SIG-M5 (cell line): ENCODE measurements around the gene ZNF555.
A peak's percentile ranks its signal among the peaks of the same experiment; 100 is the strongest.
"Not testable (repeated sequence)": the region's sequence is repeated elsewhere in the genome, so short reads cannot be mapped to it uniquely, and the experiment has no call there.

Experiments
- DNase-seq: peaks from one replicate; lab custom pipeline; 2025; lab: John Stamatoyannopoulos, UW

Gene ZNF555

DNA sequence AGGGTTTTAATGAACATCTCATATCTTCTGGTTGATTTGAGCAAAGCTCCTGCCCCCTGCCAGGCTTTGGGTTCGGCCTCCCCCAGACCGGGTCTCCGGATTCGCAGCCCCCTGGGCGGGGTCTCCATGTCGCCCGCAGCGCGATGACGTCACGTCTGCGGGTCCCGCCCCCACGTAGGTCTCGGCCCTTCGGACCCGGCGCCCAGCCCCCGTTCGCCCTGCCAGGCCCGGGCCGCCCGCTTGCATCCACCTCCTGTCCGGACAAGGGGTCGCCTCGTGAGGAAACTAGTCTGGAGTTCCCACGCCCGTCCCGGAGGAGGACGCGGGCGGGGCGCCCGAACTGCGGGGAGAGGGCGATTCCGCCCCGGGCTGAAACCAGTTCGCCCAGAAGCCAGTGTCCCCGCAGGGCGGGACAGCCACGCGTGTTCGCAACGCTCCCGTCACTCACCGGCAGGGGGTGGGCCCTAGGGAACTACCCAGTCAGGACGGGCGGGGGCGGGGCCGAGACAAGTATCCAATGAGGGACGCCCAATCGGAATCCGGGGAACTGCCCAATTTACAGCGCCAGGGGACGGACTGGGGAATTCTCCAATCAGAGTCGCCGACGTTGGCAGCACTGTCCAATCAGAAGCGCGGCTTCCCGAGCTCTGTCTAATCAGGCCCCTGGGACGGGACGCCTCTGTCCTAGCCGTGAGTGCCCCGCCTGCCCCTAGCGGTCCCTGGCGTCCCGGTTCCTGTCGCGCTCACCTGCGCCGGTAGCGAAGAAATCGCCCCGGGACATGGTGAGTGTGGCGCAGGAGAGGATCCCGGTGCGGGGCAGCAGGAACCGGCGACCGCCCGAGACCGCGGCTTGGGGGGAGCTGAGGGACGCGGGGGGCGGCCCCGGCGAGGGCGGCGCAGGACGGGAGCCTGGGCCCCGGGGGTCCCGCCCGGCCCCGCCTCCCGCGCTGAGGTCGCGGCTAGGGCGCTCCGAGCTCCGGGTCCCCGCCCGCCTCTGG, at the start of gene ZNF555:
Gene ZNF555, plus strand, starts transcription at position 682 of the 998 bp plus-strand sequence. Its CDS starts 98 bp downstream, at position 780.
- DNase-seq, result peak; percentile 44

DNA sequence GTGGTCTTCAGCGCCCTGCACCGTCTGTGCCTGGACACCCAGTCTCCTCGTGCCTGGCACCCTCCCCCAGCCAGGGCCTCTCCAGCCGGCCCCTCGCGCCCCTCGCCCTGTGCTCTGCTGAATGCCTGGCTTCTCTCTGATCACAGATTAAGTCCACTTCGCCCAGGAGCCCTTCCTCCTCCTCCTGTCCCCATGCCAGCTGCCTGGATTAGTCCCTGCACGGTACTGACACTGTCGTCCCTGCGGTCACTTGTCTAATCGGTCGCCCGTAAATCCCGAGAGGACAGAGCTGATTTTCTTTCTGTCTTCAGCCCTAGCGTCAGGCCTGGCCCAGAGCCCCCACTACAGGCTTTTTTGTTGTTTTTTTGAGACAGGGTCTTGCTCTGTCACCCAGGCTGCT, 49.4 kb upstream of the ZNF555 start:
- DNase-seq, result no peak

DNA sequence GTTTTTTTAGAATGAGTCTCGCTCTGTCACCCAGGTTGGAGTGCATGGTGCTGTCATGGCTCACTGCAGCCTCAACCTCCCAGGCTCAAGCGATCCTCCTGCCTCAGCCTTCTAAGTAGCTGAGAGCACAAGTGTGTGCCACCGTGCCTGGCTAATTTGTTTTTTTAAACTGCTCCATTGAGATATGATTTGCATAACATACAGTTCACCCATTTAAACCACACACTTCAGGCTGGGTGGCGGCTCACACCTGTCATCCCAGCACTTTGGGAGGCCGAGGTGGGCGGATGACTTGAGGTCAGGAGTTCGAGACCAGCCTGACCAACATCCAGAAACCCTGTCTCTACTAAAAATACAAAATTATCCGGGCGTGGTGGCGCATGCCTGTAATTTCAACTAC, 48.6 kb upstream of the ZNF555 start:
- DNase-seq, result not testable (repeated sequence)

DNA sequence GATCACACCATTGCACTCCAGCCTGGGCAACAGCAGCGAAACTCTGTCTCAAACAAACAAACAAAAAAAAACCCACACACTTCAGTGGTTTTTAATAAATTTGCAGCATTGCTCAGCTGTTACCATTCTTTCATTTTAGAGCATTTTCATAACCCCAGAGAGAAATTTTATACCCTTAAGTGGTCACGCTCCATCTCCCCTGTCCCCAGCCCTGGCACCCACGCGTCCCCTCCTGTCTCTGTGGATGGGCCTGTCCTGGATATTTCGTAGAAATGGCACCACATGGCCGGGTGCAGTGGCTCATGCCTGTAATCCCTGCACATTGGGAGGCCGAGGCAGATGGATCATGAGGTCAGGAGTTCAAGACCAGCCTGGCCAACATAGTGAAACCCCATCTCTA, 48.1 kb upstream of the ZNF555 start:
- no peak for DNase-seq

DNA sequence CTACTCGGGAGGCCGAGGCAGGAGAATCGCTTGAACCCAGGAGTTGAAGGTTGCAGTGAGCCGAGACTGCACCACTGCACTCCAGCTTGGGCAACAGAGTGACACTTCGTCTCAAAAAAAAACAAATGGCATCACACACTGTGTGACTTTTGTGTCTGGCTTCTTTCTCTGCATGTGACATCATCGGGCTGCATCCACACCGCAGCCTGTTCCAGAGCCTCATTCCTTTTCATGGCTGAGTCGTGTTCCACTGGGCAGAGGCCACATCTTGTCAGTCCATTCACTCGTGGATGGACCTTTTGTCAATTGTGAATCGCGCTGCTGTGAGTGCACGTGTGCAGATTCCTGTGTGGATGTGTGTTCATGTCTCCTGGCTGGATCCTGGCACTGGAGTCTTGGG, 47.7 kb upstream of the ZNF555 start:
- no peak for DNase-seq

DNA sequence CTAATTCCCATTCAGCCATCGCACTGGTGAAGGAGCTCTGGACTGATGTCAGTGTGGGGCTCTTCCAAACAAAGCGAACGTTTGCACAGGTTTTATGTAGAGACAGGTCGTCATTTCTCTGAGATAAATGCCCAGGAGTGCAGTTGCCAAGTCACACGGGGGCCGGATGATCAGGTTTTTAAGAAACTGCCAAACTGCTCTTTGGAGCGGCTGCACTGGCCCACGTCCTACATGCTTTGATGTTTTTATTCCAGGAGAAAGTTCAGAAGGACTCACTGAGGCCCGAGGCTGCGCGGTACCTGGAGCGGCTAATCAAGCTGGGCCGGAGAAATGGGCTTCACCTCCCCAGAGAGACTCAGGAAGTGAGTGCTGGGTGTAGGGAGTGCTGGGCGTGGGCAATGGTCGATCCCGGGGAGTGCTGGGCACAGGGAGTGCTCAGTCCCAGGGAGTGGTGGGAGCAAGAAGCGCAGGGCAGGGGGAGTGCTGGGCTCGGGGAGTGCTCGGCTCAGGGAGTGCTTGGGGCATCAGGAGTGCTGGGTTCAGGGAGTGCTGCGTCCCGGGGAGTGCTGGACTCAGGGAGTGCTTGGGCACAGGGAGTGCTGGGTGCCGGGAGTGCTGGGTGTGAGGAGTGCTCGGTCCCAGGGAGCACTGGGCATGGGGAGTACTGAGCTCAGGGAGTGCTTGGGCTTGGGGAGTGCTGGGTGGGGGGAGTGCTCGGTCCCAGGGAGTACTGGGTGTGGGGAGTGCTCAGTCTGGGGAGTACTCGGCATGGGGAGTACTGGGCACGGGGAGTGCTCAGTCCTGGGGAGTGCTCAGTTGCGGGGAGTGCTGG, 45.2 kb upstream of the ZNF555 start:
- DNase-seq, result no peak

DNA sequence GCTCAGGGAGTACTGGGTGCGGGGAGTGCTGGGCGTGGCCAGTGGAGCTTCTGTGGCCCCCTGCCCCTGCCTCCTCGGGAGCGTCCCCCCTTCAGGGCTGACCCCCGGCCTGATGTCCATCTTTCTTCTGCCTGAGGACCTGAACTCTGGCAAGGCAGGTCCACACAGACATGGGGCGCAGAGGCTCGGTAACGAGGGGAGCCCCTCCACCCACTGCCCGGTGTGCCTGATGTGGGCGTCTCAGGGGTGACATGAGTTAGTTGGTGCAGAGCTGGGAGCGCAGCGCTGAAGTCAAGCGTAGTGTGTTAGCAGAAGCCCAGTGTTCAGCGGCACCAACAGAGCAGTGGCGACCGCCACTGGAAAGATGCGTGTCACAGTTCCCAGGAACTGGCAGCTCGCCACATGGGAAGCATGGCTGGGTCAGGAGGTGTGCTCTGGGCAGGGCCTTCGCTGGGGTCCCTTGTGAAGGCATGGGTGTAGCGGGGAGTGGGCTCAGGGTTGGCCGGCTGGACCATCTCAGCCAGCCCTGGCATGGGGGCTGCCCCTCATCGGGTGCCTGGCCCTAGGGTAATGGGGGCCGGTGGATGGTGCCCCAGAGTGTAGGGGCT, 44.5 kb upstream of the ZNF555 start:
- DNase-seq, result no peak

DNA sequence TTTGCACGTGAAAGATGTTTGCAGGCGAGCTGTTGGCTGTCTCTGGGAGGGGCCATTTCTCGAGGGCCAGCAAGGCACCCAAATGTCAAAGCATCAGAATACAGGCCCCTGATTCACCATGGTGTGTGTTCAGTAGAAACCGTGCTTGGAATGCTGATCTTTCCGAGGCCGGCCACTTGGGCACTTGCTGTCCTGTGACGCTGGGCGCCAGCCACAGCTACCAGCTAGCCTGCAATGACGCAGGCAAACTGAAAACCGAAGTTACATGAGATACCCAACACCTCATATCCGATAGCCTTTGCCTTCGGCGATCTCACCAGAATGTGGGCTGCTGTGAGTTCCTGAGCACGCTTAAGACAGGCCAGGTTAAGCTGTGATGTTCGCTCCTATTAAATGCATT, 44.0 kb upstream of the ZNF555 start:
- DNase-seq, result no peak

DNA sequence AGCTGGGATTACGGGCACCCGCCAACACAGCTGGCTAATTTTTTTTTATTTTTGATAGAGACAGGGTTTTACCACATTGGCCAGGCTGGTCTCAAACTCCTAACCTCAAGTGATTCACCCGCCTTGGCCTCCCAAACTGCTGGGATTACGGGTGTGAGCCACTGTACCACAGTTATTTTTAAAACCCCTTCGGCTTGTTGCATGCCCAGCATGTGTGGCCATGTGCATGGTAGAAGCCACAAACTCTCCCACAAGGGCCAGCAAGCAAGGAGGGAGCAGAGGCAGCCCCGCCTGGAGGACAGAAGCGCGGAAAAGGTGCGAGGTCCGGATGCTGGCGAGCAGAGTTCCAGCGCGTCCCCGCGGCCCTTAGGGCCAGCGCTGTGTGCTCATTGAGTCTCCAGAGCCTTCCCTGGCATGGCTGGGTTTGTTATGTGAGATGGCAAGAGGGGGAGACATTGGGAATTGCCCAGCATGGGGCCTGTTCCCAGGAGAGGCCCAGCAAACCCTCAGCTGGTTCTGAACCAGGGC, 43.1 kb upstream of the ZNF555 start:
- DNase-seq, result no peak

DNA sequence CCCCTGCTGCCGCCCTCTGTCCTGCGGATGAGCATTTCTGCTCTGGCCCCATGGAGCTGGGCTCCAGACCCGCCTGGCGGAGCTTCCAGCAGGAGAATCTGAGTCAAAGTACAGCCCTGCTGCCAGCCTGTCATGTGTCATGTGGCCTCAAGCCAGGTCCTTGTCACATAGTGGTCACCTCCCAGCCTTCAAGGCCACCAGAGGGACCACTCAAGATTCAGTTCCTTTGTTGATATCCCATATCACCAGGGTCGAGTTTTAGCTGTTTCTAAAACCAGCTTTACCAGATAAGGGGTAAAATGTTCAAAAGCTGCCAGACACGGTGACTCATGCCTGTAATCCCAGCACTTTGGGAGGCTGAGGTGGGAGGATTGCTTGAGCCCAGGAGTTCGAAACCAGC, 42.5 kb upstream of the ZNF555 start:
- no peak for DNase-seq

DNA sequence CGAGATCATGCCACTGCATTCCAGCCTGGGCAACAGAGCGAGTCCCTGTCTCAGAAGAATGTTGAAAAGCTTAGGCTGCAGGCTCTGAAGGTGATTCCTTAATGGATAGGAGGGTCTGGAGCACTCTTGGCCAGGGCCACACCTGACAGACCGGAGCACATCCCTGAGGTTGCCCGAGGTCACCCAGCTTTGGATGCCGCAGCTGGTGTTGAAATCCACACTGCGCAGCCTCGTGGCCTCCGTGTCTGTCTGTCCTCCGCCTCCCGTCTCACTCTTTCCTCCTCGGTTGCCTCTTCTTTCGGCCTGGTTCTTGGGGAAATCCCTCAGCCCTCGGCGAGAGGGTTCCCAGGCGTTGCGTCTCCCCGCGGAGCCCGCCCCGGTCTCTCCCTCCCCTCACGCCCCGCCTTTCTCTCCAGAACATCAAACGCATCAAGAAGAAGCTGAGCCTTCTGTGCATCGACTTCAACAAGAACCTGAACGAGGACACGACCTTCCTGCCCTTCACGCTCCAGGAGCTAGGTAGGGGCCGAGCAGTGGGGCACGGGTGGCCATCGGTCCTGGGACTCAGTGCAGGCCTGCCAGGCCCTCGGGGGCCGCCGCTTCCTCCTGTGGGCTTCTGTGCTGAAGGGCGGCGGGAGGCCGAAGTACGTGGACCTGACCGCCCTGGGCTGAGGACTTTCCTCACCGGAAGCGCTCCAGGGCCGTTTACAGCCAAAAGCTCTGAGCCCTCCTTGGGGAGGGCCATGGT, 41.8 kb upstream of the ZNF555 start:
- no peak for DNase-seq

DNA sequence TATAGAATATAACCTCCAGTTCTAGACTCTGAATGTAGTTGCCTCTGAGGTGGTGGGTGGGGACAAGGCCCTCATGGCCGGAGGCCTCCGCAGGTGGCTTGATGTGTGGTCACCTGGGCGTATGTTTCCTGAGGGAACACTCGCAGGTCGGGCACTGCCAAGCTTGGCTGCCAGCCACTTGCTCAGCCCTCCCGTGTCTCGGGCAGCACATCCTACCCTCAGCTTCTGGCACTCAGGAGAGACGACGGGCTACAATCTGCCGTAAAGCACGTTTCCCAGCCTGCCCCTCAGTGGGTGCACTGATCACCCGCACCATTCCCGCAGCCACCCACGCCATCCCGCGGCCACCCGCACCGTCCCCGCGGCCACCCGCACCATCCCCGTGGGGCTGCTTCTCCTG, 40.8 kb upstream of the ZNF555 start:
- no peak for DNase-seq

DNA sequence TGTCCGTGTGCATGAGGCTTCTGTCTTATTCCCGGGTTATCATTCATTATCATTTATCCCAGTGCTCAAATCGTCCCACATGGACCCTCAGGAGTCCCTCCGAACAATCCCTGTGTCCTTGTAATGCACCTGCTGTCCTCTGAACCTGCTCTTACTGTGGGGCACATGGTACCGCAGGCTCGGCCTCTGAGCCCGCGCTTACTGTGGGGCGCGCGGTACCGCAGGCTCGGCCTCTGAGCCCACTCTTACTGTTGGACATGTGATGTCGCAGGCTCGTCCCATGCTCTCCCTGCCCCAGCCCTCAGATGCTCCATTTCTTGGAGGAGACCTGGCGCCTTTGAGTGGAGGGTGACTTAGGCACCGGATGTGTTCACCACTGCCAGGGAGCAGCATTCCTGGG, 38.4 kb upstream of the ZNF555 start:
- no peak for DNase-seq

DNA sequence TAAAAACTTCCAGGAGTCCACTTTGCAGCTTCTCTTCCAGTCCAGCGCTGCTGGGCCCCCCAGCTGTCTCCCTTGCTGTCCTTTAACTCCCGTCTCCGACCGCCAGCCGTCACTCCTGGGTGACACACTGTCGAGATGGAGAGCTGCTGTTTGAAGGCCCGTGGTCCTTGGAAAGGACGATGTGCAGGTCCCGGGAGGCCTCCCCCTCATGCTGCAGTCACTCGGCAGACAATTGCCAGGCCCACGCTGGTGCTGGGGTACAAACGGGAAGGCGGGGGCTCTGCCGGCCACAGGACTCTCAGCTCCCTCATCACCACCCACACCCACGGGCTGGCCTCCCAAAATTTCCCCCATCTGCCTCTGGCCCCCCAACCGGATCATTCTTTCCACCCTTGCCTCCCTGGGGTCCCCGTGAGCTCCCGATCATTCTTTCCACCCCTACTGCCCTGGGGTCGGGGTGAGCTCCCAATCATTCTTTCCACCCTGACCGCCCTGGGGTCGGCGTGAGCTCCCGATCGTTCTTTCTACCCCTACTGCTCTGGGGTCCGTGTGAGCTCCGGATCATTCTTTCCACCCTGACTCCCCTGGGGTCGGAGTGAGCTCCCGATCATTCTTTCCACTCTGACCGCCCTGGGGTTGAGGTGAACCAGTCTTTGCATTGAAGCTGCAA, 37.7 kb upstream of the ZNF555 start:
- DNase-seq, result no peak

DNA sequence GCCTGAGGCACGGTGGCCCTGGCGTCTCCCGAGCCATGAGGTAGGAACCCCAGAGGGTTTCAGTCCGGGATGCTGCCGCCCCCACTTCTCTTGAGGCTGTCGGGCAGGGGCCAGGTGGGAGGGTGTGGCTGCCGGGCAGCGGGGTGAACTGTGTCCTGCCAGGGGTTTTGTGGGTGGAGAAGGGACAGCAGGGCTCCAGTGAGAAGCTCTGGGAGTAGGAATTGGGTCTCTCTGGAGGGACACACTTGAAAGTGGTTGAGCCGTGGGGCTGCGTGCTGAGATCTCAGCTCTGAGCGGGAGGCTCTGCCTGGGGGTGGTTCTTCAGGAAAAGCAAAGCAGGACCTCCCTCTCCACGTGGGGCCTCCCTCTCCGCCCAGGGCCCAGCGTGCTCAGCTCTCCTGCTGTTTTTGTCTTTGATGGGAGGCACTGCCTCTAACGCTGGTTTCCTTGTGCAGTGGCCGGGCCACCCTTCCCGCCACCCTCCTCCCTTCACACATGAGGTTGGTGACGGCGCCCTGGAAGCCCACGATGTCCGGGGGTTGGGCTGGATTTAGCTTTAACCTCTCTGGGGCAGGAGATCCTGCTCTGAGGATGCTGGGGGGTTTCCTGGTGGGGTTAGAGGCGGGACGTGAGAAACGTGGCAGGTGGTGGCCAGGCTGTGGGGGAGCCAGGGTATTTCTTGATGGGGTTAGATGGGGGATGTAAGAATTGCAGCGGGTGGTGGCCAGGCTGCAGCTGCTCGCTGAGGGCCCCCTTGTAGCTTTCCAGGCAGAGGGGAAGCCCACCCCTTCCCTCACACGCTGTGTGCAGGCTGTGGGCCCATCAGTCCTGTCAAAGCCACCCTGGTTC, 36.9 kb upstream of the ZNF555 start:
- no peak for DNase-seq

DNA sequence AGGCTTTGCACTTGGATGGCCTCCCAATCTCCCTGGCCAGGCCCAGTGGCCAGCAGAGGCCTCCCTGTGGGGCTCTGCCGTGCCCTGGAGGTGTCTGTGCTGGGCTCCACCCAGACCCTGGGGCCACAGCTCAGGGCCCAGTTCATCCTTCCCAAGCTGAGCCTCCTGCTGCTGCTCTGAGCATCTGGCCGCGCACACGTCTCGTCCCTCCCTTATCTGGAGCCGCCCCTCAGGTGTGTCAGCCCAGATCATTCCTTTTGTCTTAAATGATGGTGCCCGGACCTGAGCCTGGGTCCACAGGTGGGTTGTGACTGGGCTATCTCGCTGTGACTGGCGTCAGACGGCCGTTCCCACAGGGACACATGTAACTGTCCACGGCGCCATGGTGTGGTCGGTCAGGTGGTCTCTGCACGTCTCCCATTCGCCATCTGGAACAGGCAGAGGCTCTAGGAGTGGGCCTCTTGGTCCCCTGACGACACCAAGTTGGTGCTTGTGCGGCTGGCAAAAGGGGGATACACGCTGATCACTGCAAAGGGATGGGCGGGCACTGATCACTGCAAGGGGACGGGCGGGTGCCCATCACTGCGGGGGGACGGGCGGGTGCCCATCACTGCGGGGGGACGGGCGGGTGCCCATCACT, 35.9 kb upstream of the ZNF555 start:
- DNase-seq, result no peak

DNA sequence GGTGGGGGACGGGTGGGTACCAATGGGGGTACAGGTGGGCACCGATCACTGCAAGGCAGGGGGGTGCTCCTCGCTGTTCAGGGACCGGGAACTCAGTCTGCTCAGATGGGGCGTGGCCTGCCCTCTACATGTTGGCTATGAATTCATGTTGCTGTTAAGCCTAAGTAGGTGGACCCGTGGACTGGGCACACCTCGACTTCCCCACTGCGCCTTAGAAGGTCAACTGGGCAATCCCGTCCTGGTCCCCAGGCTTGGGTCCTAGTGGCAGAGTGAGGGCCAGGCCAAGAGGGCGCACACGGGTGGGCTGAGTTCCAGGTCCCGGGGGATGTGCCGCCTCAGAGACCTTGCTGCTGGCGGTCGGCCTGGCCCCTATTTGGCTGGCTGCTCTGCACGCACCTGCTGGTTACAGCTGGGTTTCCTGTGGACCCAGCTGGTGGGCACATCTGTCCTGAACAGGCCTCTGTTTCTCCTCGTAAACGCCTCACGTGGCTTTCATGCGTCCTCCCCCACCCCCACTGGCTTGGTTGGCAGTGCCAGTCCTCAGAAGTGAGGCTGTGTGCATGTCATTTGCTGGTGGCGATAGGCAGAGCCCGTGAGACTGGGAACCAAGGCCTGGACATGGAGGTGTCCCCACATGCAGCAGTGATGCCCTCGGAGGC, 35.2 kb upstream of the ZNF555 start:
- DNase-seq, result no peak

DNA sequence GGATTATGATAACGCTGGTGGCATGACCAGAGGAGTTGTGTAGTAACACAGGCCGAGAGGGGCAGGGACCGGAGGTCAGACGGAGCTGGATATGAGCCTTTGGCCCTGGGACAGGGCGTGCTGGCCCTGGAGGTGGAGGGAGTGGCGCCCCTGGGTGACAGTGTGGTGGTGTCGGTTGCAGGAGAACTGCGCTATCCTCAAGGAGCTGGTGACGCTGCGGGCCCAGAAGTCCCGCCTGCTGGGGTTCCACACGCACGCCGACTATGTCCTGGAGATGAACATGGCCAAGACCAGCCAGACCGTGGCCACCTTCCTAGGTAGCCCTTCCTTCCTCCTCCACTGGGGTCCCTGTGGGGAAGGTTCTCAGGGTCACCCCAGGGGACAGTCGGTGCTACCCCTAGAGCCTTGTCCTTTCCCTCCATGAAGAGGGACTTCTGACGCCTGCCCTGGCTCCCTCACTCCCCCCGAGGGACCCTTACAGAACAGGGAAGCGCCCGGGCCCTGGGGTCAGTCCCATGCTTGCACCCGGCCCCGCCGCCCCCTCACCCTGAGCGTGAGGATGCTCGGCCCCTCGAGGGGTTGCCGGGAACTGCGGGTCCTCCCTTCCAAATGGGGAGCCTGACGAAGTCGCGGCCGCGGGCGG, 34.4 kb upstream of the ZNF555 start:
- no peak for DNase-seq
